T-helper 1 cell treated with Interleukin-12 subunit alpha and Interleukin-12 subunit beta and Interleukin-4 antibody, amounts not matched to agents 30 μg/mL and 1 μg/mL, for 36 hours (primary cell): ENCODE data around the gene SAE1.
A peak's percentile ranks its signal among the peaks of the same experiment; 100 is the strongest.

Experiments
- H3K27ac Mint-ChIP-seq: one replicate; pipeline ENCODE4 v1.8.0; 2021; ENCODE audit warnings: mild to moderate bottlenecking, mixed read lengths
- H3K27me3 Mint-ChIP-seq: one replicate; pipeline ENCODE4 v1.8.0; 2021; ENCODE audit warnings: low read depth, mixed read lengths
- H3K36me3 Mint-ChIP-seq: one replicate; pipeline ENCODE4 v1.8.0; 2021; ENCODE audit warnings: low read depth, mixed read lengths
- H3K4me1 Mint-ChIP-seq: one replicate; pipeline ENCODE4 v1.8.0; 2021; ENCODE audit warnings: low read depth, mixed read lengths
- H3K4me3 Mint-ChIP-seq: one replicate; pipeline ENCODE4 v1.8.0; 2021; ENCODE audit warnings: mild to moderate bottlenecking, moderate library complexity, mixed read lengths
- H3K9me3 Mint-ChIP-seq: one replicate; pipeline ENCODE4 v1.8.0; 2021; ENCODE audit warnings: mixed read lengths

Gene SAE1

DNA sequence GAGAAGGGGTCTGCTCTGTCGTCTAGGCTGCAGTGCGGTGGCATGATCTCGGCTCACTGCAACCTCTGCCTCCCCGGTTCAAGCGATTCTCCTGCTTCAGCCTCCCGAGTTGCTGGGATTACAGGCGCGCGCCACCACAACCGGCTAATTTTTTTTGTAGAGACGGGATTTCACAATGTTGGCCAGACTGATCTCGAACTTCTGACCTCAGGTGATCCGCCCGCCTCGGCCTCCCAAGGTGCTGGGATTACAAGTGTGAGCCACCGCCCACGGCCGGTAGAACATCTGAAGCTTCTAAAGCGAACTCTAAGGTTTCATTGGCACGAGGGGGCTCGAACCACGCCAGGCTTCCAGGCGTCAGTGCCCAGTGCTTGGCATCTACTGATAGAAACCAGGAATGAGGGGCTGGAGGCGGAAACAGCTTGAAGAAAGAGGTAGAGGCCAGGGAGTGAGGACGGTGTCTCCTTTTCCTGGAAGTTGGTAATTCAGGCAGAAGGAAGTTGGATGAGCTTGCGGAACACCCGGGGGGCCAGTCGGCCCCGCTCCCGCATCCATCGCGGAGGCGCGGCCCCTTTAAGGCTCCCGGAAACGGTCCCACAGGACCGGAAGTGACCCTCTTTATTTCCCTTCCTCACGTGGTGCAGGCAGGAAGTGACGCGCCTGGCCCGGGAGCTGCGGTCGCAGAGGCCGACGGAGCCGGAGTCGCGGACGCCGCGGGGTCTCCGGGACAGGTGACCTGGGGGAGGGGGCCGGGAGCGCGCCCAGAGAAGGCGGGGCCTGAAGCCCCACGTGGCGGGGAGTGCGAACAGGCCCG lies 125.5 kb downstream of the SAE1 start, which contains the start of gene CCDC9:
Gene CCDC9 (plus strand): TSS at position 647 of the 814 bp plus-strand sequence. CDS start 1,876 bp downstream, outside the sequence.
- Mint-ChIP-seq H3K4me3 (peak within 1 kb of the TSS; percentile 95), H3K27ac (peak within 1 kb of the TSS; percentile 90), H3K4me1 (peaks cover 26% of the 10 kb centered on the region), H3K36me3 (peaks cover 30% of the 10 kb centered on the region), H3K27me3 (no peaks in the 10 kb centered on the region), H3K9me3 (no peaks in the 10 kb centered on the region)

DNA sequence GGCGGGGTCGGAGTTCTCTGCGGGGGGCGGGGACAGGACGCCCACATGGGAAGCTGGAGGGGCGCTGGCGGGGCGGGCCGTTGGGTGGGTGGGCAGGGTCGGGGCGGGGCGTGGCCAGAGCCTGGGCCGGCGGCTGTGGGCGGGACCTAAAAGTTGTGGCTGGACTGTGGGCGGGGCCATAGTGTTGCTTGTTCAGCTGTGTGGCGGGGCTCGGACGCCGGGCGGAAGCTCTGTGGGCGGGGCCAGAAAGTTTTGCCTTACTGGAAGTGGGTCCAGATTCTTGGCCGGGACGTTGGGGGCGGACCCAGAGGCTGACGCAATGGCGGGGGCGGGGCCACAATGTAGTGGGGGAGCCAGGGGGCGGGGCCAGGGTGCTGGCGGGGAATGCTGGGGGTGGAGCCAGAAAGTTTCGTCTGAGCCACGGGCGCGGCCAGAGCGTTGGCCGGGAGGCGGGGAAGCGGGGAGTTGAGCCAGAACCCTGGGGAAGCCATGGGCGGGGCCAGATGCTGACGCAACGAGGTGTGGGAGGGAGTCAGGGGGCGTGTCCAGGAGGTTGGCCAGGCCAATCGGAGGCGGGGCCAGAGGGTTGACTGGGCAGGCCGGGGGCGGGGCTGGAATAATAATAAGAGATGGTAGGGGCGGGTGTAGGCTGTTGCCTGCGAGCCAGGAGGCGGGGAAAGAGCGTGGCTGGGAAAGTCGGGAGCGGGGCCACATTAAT lies 126.2 kb downstream of the SAE1 start:
- Mint-ChIP-seq H3K36me3 (peaks cover 33% of the 10 kb centered on the region), H3K27ac (peak overlapping the region; percentile 90), H3K27me3 (no peaks in the 10 kb centered on the region), H3K4me3 (peak overlapping the region; percentile 95), H3K9me3 (no peaks in the 10 kb centered on the region), H3K4me1 (peaks cover 27% of the 10 kb centered on the region)

DNA sequence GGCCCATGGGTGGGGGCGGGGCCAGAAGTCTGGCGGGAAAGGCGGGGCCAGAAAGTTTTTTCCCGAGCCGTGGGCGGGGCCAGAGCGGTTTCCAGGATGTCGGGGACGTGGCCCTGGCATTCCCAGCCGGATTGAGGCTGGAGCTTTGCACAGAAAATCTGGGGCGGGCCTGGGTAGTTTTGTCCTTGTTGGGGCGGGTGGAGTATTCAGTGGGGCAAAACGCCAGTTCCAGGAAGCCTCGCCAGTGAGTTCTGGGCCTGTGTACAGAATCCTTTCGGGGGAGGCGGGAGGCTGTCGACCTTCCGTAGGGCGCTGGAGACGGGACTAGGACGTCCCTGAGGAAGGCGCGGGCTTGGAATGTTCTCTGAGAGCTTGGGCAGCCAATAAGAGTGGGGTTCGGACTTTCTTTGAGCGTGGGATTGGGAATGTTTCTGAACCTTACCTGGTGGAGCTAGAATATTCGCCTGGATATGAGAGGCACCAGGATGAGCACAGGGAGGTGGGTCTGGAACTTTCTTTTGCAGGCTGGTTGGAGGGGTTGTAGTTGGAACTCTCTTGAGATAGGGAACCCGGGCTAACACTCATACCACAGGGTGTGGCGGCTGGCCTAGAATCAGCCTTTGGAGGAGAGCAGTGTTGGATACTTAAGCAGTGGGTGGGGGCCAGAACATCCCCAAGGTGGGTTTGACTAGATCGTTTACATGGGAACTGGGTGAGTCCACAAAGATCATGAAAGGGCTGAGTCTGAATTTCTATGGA lies 127.0 kb downstream of the SAE1 start:
- Mint-ChIP-seq H3K36me3 (peaks cover 37% of the 10 kb centered on the region), H3K4me1 (peaks cover 27% of the 10 kb centered on the region), H3K9me3 (no peaks in the 10 kb centered on the region)

DNA sequence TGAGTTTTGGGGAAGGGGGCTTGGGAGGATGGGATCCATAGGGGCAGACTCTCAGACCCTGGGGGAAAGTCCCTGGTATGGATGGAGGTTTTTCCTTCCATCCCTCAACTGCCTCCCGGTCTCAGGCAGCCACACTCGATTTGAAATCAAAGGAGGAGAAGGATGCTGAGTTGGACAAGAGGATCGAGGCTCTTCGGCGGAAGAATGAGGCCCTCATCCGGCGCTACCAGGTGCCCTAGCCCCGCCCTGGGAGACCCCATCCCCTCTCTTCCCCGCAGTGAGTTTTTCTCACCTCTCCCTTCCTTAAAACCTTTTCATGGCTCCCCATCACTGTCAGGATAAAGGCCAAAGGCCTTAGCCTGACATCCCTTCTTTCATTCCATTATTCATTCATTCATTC lies 127.8 kb downstream of the SAE1 start:
- Mint-ChIP-seq H3K4me1 (peaks cover 27% of the 10 kb centered on the region), H3K36me3 (peaks cover 38% of the 10 kb centered on the region), H3K9me3 (no peaks in the 10 kb centered on the region), H3K4me3 (peak overlapping the region; percentile 95), H3K27ac (no peak overlapping the region), H3K27me3 (no peaks in the 10 kb centered on the region)

More for the DNA sequence above, 127.0 kb downstream of the SAE1 start:
- H3K27me3 Mint-ChIP-seq, result no peaks in the 10 kb centered on the region
- H3K27ac Mint-ChIP-seq, result peak overlapping the region; percentile 90
- peak overlapping the region; percentile 95 for H3K4me3 Mint-ChIP-seq

DNA sequence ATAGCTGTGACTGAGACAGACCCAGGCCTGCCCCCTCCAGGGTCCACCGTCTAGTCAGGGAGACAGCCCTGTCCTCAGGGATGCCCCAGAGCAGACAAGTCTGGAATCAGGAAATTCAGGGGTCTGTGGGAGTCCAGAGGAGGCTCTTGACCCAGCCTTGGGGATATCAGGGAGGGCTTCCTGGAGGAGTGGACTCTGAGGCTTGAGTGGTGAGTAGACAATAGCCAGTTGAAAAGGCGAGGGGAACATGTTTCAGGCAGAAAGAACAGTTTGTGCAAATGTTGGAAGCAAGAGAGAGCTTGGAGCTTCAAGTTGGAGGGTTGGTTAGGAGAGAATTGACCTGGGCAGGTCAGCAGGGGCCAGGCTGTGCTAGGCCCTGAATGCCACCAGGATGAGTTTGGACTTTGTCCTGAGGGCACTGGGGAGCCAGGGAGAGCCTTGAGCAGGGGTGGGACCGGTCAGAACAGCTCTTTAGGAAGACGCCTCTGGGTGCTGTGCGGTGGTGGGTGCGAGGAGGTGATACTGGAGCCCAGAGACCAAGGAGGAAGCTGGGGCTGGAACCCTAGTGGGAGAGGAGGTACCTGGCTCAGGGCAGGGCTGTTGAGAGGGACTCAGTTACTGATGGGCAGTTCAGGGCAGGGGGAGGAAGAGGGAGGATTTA lies 128.4 kb downstream of the SAE1 start:
- peaks cover 27% of the 10 kb centered on the region for H3K4me1 Mint-ChIP-seq

More for the DNA sequence above, 128.4 kb downstream of the SAE1 start:
- H3K36me3 Mint-ChIP-seq, result peaks cover 38% of the 10 kb centered on the region
- peak overlapping the region; percentile 62 for H3K4me3 Mint-ChIP-seq
- H3K27ac Mint-ChIP-seq, result peak overlapping the region; percentile 15
- no peaks in the 10 kb centered on the region for H3K27me3 Mint-ChIP-seq
- no peaks in the 10 kb centered on the region for H3K9me3 Mint-ChIP-seq
